Activated CD4-positive, alpha-beta T cell treated with anti-CD3 and anti-CD28 coated beads for 36 hours (primary cell): ENCODE results near the gene SLC39A10. TPM values are rescaled to one million over a fixed set of nuclear protein-coding genes. Genes with fewer than 3 reads are reported as not detected.

Experiments used
- ATAC-seq: fragments of 200-7000 bp; cut with Tn5 transposase; one replicate; pipeline ENCODE4 v1.10.0; 2021; ENCODE audit warnings: mild to moderate bottlenecking, moderate library complexity
- CTCF ChIA-PET: fragments of 350-600 bp; sonication (Branson Sonifier 250); formaldehyde crosslinking; loops from one replicate; lab custom pipeline; 2021; ENCODE audit warnings: antibody characterized with exemption; lab: Charles Lee
- POLR2A ChIA-PET: fragments of 350-600 bp; sonication (Branson Sonifier 250); formaldehyde crosslinking; loops from one replicate; lab custom pipeline; 2021; ENCODE audit warnings: antibody characterized with exemption, inconsistent platforms; lab: Charles Lee
- DNase-seq: peaks from one replicate; pipeline ENCODE4 v3.0.0-alpha.2; 2020
- H3K27ac Mint-ChIP-seq: one replicate; pipeline ENCODE4 v1.8.0; 2021; ENCODE audit warnings: mixed read lengths
- H3K27me3 Mint-ChIP-seq: one replicate; pipeline ENCODE4 v1.8.0; 2021; ENCODE audit warnings: mixed read lengths
- H3K36me3 Mint-ChIP-seq: one replicate; pipeline ENCODE4 v1.8.0; 2021; ENCODE audit warnings: low read depth, mixed read lengths
- H3K4me1 Mint-ChIP-seq: one replicate; pipeline ENCODE4 v1.8.0; 2021; ENCODE audit warnings: mixed read lengths
- H3K4me3 Mint-ChIP-seq: one replicate; pipeline ENCODE4 v1.8.0; 2021; ENCODE audit warnings: mild to moderate bottlenecking, moderate library complexity, mixed read lengths
- H3K9me3 Mint-ChIP-seq: one replicate; pipeline ENCODE4 v1.8.0; 2021; ENCODE audit warnings: low read depth, mixed read lengths
- intact Hi-C, 2 experiments: fragments of 100-400 bp; cut with DNase I in 1 of 2; cut with micrococcal nuclease in 1 of 2; formaldehyde crosslinking; loops; one replicate each; pipeline versions ENCODE4 v1.14.2 to v1.15.1; 2022 to 2024; cut with DNase I, micrococcal nuclease
- total RNA-seq, 2 experiments: library from RNA; stranded (reverse); gene quantifications; one replicate each; pipeline ENCODE4 v1.2.3, GENCODE V29; 2021

Gene SLC39A10
- 10 to 100 TPM; 24.0 to 27.8 TPM for total RNA-seq

DNA sequence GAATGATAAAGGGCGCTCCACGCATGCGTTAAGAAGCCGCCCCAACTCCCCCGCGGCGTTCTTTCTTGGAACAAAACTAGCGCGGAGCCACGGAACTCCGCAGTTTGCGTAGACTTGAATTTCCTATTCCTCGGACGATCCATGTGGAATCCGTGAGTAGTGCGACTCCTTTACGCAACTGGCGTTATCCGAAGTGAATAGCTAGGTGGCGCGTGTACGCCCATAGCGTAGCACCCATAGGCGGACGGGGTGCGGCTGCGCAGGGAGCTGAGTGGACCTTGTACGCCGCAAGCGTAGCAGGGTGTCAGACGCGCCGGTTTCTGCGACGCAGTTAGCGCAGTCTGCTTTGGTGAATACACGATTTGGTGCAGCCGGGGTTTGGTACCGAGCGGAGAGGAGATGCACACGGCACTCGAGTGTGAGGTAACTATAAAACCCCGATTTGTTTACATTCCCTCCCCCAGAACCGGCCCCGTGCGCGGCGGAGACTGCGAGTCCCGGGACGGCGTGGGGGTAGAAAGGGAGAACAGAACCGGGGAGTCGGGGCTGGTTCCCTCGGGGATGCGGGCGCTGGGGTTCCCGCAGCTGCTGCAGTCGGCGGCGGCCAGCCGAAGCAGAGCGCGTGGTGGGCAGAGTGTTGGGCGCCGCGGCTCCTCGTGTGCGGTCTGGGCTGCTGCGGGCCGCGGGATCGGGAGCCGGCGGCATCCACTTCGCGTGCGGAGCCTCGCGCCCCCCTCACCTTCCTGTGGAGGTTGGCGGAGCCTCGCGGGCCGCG is at the start of gene SLC39A10:
TSS of gene SLC39A10 (plus strand) at position 368 of the 775 bp plus-strand sequence. CDS start 22,817 bp downstream, outside the sequence.
- Mint-ChIP-seq H3K9me3 (no peaks in the 10 kb centered on the region), H3K27me3 (no peaks in the 10 kb centered on the region), H3K27ac (peak within 1 kb of the TSS; percentile 99), H3K36me3 (peaks cover 32% of the 10 kb centered on the region), H3K4me1 (peaks cover 26% of the 10 kb centered on the region), H3K4me3 (peak within 1 kb of the TSS; percentile 86)
- ATAC-seq = peak; percentile 86
- peak; percentile 98 for DNase-seq
- ChIA-PET CTCF (interaction anchor here (0.6 to 1.5 kb wide), 12 partner anchors 9 to 412 kb away, joined by 3 to 6 read pairs (median 4); partner anchors contain the start of gene DNAH7), POLR2A (interaction anchor here (0.7 to 2.6 kb wide), 18 partner anchors 9 to 603 kb away, joined by 3 to 30 read pairs (median 4); partner anchors contain the start of gene DNAH7)
- intact Hi-C loops = loop anchor here (1.0 to 5.0 kb wide), 11 partner anchors 80 to 610 kb away; partner anchors contain the start of gene STK17B (in 1 of the 2)

GRCh38 chr2:195608768-195609454 is 48.1 kb upstream of the SLC39A10 start:
- H3K4me3 Mint-ChIP-seq = no peak overlapping the region

GRCh38 chr2:195610717-195611116 is 46.3 kb upstream of the SLC39A10 start:
- H3K27me3 Mint-ChIP-seq = no peaks in the 10 kb centered on the region
- CTCF ChIA-PET = no interaction called here

More at GRCh38 chr2:195608768-195609454, 48.1 kb upstream of the SLC39A10 start:
- peaks cover 25% of the 10 kb centered on the region for H3K4me1 Mint-ChIP-seq
- ATAC-seq (no peak), DNase-seq (no peak)
- no peaks in the 10 kb centered on the region for H3K27me3 Mint-ChIP-seq
- intact Hi-C loops = no loop called here
- no peaks in the 10 kb centered on the region for H3K9me3 Mint-ChIP-seq
- ChIA-PET POLR2A (interaction anchor here (0.6 kb wide), 1 partner anchor 18 kb away, joined by 4 read pairs; no protein-coding TSS in a partner anchor), CTCF (interaction anchor here (0.9 kb wide), 1 partner anchor 17 kb away, joined by 3 read pairs; no protein-coding TSS in a partner anchor)
- no peak overlapping the region for H3K27ac Mint-ChIP-seq
- no peaks in the 10 kb centered on the region for H3K36me3 Mint-ChIP-seq

DNA sequence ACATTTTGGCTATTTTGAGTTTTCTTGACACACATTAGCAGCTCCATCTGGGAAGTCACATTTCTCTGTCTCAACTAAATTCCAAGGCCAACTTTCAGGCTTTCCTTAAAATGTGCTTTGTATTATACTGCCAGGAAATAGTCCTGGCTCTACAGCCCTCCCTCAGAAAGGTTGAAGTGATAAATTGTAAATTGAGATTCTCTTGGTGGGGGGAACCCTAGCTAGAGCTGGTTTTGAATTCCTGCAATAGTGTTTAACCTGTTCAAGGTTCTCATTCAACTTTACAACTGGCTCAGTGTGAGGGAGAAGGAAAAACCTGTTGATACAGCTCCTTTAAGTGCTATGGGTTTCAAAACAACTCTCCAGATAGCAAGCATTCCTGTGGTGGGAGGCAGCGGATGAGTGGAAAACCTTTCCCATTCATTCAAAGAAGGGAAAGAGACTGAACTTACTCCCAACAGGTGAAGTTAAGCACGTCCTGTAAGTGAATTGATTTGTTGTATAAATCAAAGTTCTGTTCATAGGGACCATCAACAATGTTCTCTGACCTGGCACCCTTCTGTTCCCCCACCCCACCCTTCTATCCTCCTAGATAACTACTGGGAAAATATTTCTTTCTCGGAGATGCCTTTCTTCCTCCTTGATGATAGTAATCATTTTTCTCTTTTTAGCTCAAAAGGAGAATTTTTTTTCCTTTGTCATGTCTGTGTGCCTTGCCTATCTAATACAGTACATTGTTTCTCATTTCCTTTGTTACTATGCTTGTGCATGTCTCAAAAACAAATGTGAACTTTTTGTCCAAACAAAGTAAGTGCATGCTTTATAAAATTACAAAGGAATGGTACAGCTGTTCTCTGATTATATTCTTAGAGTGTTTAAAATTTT is 44.2 kb upstream of the SLC39A10 start:
- Mint-ChIP-seq H3K27ac (no peak overlapping the region), H3K4me3 (no peak overlapping the region), H3K9me3 (no peaks in the 10 kb centered on the region), H3K4me1 (peaks cover 19% of the 10 kb centered on the region), H3K36me3 (no peaks in the 10 kb centered on the region), H3K27me3 (no peaks in the 10 kb centered on the region)
- intact Hi-C loops = no loop called here
- CTCF ChIA-PET = interaction anchor here (0.7 kb wide), 1 partner anchor 124 kb away, joined by 3 read pairs; no protein-coding TSS in a partner anchor
- DNase-seq = no peak
- POLR2A ChIA-PET = no interaction called here
- no peak for ATAC-seq

More at GRCh38 chr2:195610717-195611116, 46.3 kb upstream of the SLC39A10 start:
- ATAC-seq (no peak), DNase-seq (no peak)
- Mint-ChIP-seq H3K4me3 (no peak overlapping the region), H3K4me1 (peaks cover 21% of the 10 kb centered on the region), H3K36me3 (no peaks in the 10 kb centered on the region), H3K27ac (no peak overlapping the region), H3K9me3 (no peaks in the 10 kb centered on the region)
- POLR2A ChIA-PET = no interaction called here
- intact Hi-C loops = no loop called here

- Mint-ChIP-seq H3K27ac (no peak overlapping the region), H3K4me1 (peaks cover 15% of the 10 kb centered on the region), H3K4me3 (no peak overlapping the region), H3K36me3 (no peaks in the 10 kb centered on the region), H3K27me3 (no peaks in the 10 kb centered on the region), H3K9me3 (no peaks in the 10 kb centered on the region)
- no peak for DNase-seq
- POLR2A ChIA-PET = no interaction called here
- peak; percentile 60 for ATAC-seq
- intact Hi-C loops = no loop called here
- CTCF ChIA-PET = no interaction called here
Observed at GRCh38 chr2:195613922-195614321, 43.1 kb upstream of the SLC39A10 start.

- CTCF ChIA-PET = interaction anchor here (0.9 kb wide), 1 partner anchor 19 kb away, joined by 4 read pairs; no protein-coding TSS in a partner anchor
Observed at GRCh38 chr2:195619590-195619989, 37.4 kb upstream of the SLC39A10 start.

GRCh38 chr2:195620501-195620900 is 36.5 kb upstream of the SLC39A10 start:
- Mint-ChIP-seq H3K4me3 (no peak overlapping the region), H3K27ac (no peak overlapping the region), H3K36me3 (no peaks in the 10 kb centered on the region), H3K4me1 (no peaks in the 10 kb centered on the region), H3K27me3 (no peaks in the 10 kb centered on the region), H3K9me3 (no peaks in the 10 kb centered on the region)
- CTCF ChIA-PET = no interaction called here
- no peak for ATAC-seq
- no peak for DNase-seq
- intact Hi-C loops = no loop called here
- POLR2A ChIA-PET = no interaction called here

More at GRCh38 chr2:195619590-195619989, 37.4 kb upstream of the SLC39A10 start:
- DNase-seq (no peak), ATAC-seq (no peak)
- intact Hi-C loops = no loop called here
- H3K36me3 Mint-ChIP-seq = no peaks in the 10 kb centered on the region
- no peaks in the 10 kb centered on the region for H3K9me3 Mint-ChIP-seq
- no peak overlapping the region for H3K4me3 Mint-ChIP-seq
- H3K27me3 Mint-ChIP-seq = no peaks in the 10 kb centered on the region
- POLR2A ChIA-PET = no interaction called here
- H3K27ac Mint-ChIP-seq = no peak overlapping the region
- no peaks in the 10 kb centered on the region for H3K4me1 Mint-ChIP-seq

DNA sequence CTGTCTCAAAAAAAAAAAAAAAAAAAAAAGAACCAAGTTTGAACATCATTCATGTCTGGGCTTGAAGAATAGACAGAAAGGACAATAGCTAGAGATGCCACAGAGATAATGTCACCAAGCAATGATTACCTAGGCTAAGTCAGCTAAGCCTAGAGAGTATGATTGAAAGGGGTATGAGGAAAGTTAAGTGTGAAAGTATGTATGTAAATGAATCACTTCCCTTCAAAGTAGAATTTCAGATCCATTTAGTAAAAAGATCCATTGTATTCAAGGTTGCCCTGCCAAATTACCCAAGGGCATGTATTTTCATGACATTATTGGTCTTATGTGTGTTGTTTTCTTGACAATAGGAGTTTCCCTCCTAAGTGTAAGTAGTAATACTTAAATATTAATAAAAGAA is 34.1 kb upstream of the SLC39A10 start:
- Mint-ChIP-seq H3K4me3 (no peak overlapping the region), H3K9me3 (no peaks in the 10 kb centered on the region), H3K36me3 (no peaks in the 10 kb centered on the region), H3K27me3 (no peaks in the 10 kb centered on the region), H3K27ac (no peak overlapping the region), H3K4me1 (no peaks in the 10 kb centered on the region)
- ChIA-PET CTCF (no interaction called here), POLR2A (no interaction called here)
- ATAC-seq = peak; percentile 63
- DNase-seq = no peak
- intact Hi-C loops = no loop called here

DNA sequence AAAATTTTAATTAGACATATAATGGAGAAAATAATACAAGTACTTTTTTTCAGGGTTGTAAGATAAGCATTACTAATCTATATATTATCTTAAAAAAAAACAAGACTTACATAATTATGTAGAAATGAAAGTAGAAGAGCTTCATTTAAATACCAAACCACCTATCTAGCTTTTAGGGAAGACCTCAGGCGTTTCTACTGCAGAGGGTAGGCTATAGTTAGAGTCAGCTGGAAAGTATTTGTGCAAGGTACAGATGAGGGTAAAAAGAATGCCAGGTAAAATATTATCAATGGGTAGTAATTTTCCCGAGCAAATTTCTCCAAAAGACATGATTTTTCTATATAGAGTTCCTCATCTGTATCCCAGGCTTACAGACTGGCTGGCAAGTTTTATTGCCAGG is 30.5 kb upstream of the SLC39A10 start:
- Mint-ChIP-seq H3K27ac (no peak overlapping the region), H3K27me3 (no peaks in the 10 kb centered on the region), H3K9me3 (no peaks in the 10 kb centered on the region), H3K36me3 (no peaks in the 10 kb centered on the region), H3K4me1 (no peaks in the 10 kb centered on the region), H3K4me3 (no peak overlapping the region)
- ChIA-PET POLR2A (interaction anchor here (0.7 kb wide), 1 partner anchor 17 kb away, joined by 4 read pairs; no protein-coding TSS in a partner anchor), CTCF (interaction anchor here (0.8 kb wide), 1 partner anchor 18 kb away, joined by 3 read pairs; no protein-coding TSS in a partner anchor)
- DNase-seq (no peak), ATAC-seq (no peak)
- intact Hi-C loops = no loop called here

DNA sequence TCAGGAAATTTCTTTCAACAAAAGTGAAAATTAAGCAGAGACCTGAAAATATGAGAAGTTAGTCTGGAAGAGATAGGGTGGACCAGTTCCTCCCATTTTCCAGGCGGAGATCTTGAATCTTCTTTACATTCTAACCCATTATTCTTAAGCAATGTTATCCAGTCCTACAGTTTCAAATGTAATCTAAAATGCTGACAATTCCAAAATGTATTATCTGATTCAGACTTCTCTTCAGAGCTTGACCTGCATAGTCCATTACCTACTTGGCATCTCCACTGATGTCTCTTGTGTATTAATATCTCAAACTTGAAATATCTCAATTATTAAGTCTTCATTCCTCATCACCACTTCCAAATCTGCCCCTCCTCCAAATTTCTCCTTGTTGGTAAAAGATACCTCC is 28.4 kb upstream of the SLC39A10 start:
- intact Hi-C loops = no loop called here
- CTCF ChIA-PET = no interaction called here
- POLR2A ChIA-PET = no interaction called here

More for the DNA sequence above, 28.4 kb upstream of the SLC39A10 start:
- ATAC-seq (no peak), DNase-seq (no peak)
- Mint-ChIP-seq H3K27me3 (no peaks in the 10 kb centered on the region), H3K27ac (no peak overlapping the region), H3K36me3 (no peaks in the 10 kb centered on the region), H3K9me3 (no peaks in the 10 kb centered on the region), H3K4me3 (no peak overlapping the region), H3K4me1 (peaks cover 3% of the 10 kb centered on the region)
